GM19438 (cell line): ENCODE results near the gene URAD.

ENCODE experiments used
- ATAC-seq: cut with Tn5 transposase; IDR thresholded peaks from one replicate; pipeline ENCODE4 v1.9.1; 2021; ENCODE audit warnings: low read depth; ENCODE audit not compliant: unreplicated experiment

URAD gene

GRCh38 chr13:27961227-27962085, 27.0 kb downstream of the URAD start:
- ATAC-seq = no peak

DNA sequence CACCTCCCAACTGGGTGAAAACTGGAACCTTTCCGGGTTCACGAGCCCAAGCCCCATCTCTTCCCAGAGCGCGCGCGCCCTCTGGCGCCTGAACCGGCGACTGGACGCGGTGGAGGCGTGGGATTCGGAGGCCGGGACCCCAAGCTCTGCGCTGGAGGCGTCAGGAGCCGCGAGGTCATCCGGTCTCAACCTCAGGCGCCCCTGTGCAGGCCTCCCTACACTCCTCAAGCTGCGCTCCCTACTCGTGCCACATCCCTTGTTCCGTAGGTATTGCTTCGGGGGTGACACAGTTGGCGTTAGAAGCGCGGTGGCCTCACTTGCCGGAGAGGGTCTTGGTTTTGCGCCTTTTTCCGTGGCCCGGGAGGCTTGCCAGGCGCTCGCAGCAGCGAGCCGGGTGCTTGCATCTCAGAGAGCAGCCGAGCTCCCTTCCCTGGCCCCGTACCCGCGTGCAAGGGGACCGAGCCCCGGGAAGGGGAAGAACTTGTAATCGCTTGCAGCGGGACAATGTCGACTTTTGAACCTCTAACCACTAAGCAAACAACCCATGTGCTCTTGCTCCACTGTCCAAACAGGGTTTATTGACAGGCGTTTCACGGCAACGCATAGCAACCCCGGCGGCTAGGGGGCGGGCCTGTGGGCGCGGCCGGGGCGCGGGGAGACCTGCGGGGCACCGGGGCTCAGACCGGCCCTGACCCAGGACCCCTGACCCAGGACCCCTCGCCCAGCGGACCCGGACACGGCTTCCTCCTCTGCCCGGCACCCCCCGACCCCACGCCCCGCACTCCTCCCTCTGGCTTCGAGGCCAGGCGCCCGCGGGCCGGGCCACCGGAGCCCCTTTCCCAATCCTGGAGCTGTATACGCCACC, 27.9 kb downstream of the URAD start:
- ATAC-seq = peak; percentile 69

- no peak for ATAC-seq
These were observed 28.5 kb downstream of the URAD start for GRCh38 chr13:27959976-27960361.

GRCh38 chr13:27956576-27957300, 31.8 kb downstream of the URAD start:
- no peak for ATAC-seq

GRCh38 chr13:27955014-27955591, 33.4 kb downstream of the URAD start:
- no peak for ATAC-seq

- peak; percentile 38 for ATAC-seq
These were observed 34.1 kb downstream of the URAD start for GRCh38 chr13:27954406-27954851.

DNA sequence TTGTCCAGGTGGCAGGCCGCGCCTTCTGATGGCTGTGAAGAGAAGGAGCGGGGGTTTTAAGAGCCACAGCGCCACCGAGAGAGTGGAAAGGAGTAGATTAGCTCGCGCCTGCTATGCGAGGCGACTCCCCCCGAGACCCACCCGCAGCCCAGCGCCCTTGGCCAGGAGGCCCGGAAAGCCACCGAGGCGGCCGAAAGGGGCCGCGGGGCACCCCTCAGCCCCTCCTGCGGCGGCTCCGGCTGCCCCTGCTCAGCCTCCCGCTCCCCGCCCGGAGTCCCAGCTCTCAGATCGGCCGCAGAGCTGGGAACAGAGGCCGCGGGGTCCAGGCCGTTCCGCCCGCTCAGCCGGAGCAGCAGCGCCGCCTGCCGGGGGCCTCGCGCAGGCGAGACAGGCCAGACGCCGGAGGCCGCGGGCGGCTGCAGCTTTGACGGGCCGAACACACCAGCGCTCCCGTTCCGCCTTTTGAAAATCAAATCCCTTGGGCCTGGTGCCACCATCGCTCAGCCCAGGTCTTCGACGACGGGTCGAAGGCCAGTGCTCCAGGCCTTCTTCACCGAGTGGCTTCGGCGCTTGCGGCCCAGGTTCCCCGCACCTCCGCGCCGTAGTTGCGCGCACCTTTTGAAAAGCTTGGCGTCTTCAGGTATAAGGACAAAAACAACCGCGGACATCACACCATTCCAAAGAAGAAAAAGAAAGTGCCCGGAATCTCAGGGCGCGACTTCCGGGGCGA, 34.7 kb downstream of the URAD start:
- ATAC-seq = peak; percentile 81

DNA sequence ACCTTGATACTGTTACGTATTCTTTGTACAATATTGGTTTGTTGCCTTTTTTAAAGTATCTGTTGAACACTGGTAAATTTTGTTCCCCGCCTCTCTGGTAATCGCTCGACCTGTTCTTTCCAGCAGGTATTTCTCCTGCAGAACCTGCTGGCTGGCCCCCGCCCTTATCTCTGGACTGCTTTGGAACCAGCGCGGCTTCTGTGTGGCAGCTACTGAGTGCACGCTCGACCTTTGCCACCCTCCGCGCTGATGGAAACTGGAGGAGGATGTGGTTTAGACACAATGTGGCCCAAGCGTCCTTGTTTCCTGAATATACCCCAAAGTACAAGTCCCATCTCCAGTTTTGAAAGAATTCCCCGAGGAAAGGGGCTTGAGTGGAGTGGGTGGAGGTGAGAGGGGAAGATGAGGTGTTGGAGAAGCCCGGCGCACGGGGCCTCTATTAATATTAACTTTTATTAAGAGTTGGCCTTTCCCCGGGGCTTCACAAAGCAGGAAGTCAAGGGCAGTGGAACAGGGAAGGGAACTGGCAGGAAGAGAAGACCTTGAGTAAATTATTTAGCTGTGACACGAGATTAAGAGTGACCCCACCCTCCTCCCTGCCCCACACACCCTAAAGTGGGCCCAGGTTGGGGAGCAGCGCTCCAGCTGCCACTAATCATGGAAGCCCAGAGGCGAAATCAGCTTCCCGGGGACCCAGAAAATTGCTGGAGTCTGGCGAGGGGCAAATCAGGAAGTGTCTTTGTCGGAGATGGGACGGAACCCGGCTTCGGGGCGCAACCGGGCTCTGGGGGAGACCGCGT, 35.4 kb downstream of the URAD start:
- ATAC-seq = peak; percentile 16

DNA sequence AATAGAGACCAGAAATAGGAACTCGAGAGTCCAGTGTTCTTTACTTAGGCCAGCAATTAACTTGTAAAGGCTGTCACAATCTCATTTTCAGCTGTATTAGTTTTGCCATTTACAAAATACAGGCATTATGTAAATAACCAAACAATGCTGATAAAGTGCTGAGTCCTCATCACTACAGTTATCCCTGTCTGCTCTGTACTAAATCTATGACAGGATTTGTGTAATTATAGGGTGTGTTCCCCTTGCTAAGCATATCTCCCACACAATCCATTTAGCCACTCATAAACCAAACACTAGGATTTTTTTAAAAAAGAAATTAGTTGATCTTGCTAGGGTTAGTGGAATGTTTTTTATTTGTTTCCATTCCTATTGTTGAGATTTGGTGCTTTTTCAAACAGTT, 45.5 kb downstream of the URAD start:
- no peak for ATAC-seq

DNA sequence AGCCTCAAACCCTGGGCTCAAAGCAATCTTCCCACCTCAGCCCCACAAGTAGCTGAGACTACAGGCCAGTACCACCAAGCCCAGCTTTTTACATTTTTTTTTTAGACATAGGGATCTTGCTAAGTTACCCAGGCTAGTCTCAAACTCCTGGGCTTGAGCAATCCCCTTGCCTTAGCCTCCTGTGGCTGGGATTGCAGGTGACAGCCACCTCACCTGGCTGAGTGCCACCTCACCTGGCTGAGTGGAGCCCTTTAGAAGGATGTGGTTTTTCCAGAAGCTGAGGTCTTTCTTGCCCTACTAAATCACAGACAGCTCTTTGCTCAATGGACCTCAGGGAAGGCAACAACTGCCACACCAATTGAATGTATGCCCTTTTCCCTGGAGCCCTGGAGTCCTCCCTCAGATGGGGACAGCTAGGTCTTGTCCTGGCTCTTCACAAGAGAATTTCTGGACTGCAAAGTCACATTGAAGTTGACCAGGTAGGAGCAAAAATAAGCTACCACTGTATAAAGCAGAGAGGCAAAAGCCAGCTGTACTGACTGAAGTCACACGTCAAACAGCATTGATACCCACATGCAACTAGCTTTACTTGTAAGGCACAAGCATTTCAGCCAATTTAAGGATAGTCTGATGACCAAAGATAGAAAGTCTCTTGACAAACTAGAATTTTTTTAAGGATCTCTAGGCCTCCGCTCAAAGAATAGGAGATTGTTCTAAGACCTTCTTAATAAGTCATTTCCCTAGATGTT, 54.7 kb downstream of the URAD start:
- ATAC-seq = no peak

- ATAC-seq = no peak
These were observed 55.4 kb downstream of the URAD start for GRCh38 chr13:27933118-27933517.

GRCh38 chr13:27929868-27930267, 58.6 kb downstream of the URAD start:
- ATAC-seq = no peak

DNA sequence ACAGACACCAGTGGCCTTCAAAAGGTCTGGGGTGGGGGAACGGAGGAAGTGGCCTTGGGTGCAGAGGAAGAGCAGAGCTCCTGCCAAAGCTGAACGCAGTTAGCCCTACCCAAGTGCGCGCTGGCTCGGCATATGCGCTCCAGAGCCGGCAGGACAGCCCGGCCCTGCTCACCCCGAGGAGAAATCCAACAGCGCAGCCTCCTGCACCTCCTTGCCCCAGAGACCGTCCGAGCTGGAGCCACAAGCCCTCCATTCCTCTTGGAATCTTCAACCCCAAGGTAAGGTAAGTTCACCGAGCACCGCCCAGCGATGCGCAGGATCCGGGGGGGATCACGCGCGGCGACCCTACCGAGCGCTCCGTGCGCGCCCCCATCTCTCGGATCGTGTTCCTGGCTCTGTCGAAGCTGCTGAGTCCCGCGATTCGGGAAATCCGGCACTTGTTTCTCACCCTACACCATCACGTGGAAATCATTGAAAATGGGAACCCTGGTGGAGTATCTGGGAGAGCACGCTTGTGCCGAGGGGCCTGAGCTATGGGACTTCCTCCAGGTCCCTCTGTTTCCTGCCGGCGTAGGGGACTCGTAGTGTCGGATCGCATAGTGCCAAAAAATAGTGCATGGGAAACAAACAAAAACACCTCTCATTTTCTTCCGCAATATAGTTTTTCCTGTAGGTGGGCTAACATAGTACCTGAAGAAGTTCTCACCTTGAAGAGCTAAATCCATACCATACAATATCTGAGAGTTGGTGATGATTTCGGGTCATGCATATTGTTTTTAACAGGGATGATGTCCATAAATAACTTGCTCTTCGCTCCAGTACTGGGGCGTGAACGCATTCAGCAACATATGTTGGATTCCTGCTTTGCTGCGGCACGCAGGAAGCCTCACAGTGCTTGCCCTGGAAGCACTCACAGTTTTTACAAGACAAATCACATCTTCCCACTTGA, 59.4 kb downstream of the URAD start:
- no peak for ATAC-seq

DNA sequence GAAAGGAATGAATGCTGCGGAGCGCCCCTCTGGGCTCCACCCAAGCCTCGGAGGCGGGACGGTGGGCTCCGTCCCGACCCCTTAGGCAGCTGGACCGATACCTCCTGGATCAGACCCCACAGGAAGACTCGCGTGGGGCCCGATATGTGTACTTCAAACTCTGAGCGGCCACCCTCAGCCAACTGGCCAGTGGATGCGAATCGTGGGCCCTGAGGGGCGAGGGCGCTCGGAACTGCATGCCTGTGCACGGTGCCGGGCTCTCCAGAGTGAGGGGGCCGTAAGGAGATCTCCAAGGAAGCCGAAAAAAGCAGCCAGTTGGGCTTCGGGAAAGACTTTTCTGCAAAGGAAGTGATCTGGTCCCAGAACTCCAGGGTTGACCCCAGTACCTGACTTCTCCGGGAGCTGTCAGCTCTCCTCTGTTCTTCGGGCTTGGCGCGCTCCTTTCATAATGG, 60.1 kb downstream of the URAD start:
- no peak for ATAC-seq
